HG03097 (cell line): ENCODE data around the gene PSMA1.
"Not testable (repeated sequence)": the region's sequence is repeated elsewhere in the genome, so short reads cannot be mapped to it uniquely, and the experiment has no call there.

Source experiments
- ATAC-seq: cut with Tn5 transposase; IDR thresholded peaks from one replicate; pipeline ENCODE4 v1.9.1; 2021; ENCODE audit not compliant: unreplicated experiment, low FRiP score

PSMA1 gene

GRCh38 chr11:14519917-14520746 is at the start of gene PSMA1:
Gene PSMA1 (minus strand): TSS chr11:14520386. CDS start chr11:14520299, 87 bp downstream.
- peak; percentile 89 for ATAC-seq

DNA sequence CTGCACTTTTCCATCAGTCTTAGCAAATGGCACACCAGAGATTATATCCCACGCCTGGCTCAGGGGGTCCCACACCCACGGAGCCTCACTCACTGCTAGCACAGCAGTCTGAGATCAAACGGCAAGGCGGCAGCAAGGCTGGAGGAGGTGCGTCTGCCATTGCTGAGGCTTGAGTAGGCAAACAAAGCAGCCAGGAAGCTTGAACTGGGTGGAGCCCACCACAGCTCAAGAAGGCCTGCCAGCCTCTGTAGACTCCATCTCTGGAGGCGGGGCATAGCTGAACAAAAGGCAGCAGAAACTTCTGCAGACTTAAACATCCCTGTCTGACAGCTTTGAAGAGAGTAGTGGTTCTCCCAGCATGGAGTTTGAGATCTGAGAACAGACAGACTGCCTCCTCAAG is 49.3 kb upstream of the PSMA1 start:
- not testable (repeated sequence) for ATAC-seq

- ATAC-seq: no peak
Measured at GRCh38 chr11:14567064-14567651, 47.0 kb upstream of the PSMA1 start.

- no peak for ATAC-seq
Measured at GRCh38 chr11:14566331-14567063, 46.3 kb upstream of the PSMA1 start.

DNA sequence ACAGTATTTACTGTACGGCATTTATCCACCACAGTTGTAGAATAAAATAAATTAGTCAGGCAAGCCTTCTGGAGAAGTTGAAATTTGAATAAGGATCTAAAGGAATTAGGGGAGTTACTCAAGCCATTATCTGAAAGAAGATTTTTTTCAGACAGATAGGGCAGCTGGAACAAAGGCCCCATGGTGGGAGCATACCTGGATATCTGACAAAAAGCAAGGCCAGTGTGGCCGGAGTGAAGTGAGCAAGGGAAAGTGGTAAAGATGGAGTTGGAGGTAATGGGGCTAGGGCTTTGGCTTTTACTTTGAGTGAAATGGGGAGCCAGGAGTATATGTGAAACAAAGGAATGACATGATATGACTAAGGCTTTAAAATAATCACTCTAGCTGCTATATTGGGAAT is 45.7 kb upstream of the PSMA1 start:
- ATAC-seq: no peak

DNA sequence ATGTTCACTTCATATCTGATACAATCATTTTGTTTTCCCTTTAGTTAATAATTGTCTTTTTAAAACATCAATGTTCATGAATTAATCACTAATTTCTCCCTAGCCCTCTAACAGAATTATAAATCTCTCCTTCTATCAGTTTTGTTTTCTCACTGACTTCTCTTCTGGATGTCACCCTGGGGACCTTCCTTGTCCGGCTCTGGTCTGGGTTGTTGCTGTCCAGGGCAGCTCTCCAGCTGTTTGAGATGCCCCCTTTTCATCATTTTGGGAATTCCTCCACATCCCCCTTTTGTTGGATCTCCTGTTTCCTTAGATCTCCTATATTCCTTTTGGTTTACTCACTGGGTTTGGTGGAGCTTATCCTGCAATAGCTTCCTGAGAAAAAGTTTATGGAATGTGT is 35.6 kb upstream of the PSMA1 start:
- no peak for ATAC-seq

DNA sequence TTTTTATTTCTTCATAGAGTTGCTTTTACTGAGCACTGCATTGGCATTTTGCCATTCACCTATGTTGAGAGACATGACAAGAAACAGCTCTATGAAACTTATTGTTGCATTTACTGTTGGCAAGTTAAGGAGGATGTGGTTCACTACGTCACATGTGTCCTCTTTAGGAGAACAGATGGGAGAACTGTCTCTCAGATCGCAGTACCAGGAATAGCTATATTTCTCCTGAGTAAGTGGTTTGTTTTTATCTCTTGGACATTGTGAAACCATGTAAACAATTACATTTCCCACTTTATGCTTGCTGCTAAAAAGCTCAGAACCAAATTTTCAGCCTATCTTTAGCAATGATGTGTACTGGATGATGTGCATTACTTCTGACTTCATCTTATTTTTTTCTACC is 34.8 kb upstream of the PSMA1 start:
- ATAC-seq: no peak

DNA sequence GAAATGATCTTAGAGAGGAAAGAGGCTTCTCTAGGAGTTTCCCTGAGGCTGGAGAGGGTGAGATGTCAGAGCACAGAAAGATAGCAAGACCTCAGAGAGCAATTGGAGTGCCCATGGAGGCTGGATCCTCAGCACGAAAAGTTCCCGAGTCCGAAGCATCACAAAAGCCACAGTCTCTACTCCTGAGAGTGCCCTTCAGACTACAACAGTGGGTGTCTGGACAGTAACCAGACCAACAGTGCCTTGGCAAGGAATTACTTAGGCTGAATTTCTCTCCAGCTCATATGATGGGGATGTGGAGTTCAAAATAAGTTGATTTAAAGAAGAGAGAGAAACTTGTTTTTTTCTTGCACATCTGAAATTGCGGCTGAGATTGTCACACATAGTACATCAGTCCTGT is 31.9 kb upstream of the PSMA1 start:
- ATAC-seq: no peak

DNA sequence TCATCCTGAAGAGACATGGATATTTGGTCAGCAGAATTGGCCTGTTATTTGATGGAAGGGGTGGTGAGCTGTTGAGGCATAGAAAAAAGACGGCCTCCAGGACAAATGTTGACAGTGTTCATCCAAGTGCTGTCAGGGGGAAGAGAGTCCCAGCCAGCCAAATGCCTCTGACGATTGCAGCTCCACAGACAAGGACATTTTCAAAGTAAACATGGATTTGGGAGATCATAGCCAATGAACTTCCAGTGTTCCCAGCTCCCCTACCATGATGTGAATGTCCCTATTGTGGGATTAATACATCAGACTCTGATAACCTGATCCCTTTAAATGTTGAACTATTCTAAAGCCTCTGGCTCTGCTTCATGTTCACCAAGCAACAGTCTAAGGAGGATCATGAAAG is 31.2 kb upstream of the PSMA1 start:
- ATAC-seq: no peak

- ATAC-seq: no peak
Measured at GRCh38 chr11:14549891-14550290, 29.7 kb upstream of the PSMA1 start.

- no peak for ATAC-seq
Measured at GRCh38 chr11:14547440-14547839, 27.3 kb upstream of the PSMA1 start.

GRCh38 chr11:14546672-14547071 is 26.5 kb upstream of the PSMA1 start:
- no peak for ATAC-seq

DNA sequence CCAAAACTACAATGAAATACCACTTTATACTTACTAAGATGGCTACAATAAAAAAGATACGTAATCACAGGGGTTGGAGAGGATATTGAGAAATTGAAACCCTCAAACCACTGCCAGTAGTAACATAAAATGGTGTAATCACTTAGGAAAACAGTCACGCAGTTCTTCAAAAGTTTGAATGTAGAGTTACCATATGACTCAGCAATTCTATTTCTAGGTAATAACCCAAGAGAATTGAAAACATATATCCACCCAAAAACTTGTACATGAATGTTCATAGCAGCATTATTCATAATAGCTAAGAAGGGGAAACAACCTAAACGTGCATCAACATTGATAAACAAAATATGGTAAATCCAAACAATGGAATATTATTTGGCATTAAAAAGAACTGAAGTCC is 24.4 kb upstream of the PSMA1 start:
- ATAC-seq: peak; percentile 60

GRCh38 chr11:14543260-14543659 is 23.1 kb upstream of the PSMA1 start:
- no peak for ATAC-seq

GRCh38 chr11:14542324-14542723 is 22.1 kb upstream of the PSMA1 start:
- no peak for ATAC-seq

DNA sequence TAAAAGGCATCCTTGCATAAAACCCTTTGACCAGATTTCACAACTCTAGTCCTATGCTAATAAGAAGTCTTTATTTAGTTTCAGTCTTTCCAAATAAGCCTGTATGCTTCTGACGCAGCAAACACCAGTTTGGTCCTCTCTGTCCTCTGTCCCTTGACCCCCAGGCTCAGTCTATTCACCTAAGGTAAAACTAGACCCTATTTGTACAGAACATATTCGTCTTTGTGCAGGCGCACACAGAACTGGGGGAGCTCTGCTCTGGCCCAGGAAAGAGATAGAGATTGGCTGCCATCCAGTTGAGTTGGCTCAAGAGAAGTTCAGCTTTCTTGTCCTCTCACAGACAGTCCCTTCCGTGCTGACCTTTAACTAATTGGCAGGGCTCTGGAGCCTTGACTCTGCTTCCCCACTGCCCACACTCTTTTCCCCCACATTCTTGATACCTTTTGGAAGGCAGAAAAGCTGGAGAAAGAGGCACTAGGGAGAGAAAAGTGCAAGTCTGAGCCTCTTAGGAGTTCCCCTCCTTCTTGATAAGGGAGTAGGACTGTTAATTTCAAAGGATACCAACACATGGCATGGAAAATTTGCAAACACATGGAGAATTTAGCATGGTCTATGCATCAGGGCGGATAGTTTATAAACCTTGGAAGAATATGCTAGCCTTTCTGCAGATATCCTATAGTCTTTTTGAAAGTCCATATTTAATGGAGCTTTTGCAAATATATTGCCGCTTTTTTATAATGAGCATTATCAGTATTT is 21.2 kb upstream of the PSMA1 start:
- ATAC-seq: no peak

DNA sequence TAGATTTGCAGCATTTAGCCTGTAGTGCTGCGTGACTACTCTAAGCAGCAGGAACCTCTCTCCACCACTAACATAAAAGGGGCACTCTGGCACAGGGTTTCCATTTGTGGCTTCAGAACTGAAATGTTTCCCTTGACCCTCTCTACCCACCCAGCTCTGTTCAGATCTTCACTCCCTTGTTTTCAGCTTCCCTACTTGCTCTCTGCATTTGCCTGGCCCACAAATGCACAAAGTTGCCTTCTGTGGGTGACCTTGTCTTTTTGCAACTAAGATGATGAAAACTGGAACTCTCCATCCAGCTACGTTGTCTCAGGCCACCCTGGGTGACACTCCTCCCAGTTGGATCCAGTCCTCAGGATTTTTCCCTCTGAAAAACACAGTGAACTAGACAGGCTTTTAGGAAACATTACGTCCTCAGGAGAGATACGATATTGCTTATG is 19.8 kb upstream of the PSMA1 start:
- ATAC-seq: no peak

GRCh38 chr11:14538926-14539554 is 18.9 kb upstream of the PSMA1 start:
- ATAC-seq: no peak

GRCh38 chr11:14538271-14538925 is 18.2 kb upstream of the PSMA1 start:
- no peak for ATAC-seq

GRCh38 chr11:14537134-14537599 is 17.0 kb upstream of the PSMA1 start:
- ATAC-seq: no peak
